ENCODE results near the gene TM9SF1.

TM9SF1 gene

DNA sequence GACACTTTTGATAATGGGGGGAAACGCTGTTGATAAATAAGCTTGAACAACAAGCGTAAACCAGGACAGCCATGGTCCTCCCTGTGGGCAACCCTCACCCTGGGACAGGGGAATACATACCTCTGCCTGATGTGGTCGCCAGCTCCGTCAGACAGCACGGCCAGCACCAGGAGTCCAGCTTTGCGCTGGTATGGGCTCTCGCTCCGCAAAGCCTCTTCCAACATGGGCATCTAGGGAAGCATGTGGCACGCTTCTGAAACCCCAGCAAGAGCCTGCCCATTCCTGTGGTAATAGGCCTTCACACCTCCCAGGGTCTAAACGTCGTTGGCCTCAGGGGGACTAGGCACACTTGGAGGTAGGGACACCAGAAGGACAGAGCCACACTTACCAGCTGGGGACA, 9.5 kb downstream of the TM9SF1 start:
- no peak for DNase-seq (ENCODE audit: low read depth)
- no peak overlapping the region for H3K4me3 ChIP-seq (ENCODE audit: low read depth, low read length)
- TF ChIP-seq, protein P1, sequence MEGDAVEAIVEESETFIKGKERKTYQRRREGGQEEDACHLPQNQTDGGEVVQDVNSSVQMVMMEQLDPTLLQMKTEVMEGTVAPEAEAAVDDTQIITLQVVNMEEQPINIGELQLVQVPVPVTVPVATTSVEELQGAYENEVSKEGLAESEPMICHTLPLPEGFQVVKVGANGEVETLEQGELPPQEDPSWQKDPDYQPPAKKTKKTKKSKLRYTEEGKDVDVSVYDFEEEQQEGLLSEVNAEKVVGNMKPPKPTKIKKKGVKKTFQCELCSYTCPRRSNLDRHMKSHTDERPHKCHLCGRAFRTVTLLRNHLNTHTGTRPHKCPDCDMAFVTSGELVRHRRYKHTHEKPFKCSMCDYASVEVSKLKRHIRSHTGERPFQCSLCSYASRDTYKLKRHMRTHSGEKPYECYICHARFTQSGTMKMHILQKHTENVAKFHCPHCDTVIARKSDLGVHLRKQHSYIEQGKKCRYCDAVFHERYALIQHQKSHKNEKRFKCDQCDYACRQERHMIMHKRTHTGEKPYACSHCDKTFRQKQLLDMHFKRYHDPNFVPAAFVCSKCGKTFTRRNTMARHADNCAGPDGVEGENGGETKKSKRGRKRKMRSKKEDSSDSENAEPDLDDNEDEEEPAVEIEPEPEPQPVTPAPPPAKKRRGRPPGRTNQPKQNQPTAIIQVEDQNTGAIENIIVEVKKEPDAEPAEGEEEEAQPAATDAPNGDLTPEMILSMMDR (IDR thresholded peaks at IDR 0.05; ENCODE audit: insufficient read depth, low read depth, low read length, missing control alignments): no peak

DNA sequence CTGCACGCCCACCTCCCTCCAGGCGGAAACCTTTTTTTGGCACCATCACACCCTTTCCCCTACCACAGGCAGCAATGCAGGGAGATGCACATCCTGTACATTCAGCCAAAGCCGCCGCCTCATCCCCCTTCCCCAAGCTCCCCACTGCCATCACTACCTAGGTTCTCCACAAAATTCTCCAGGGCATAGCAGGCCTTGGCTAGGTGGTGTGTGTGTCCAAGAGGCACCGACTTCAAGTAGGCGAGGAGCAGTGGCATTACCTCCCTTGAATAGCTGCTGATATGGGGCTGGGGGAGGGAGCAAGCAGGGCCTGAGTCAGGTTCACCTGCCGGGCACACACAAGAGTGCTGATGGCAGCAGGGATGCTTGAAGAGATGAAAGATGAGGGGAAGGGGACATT, 10.2 kb downstream of the TM9SF1 start:
- TF ChIP-seq, protein P1 (IDR thresholded peaks at IDR 0.05; ENCODE audit: insufficient read depth, low read depth, low read length, missing control alignments): no peak
- no peak for DNase-seq (ENCODE audit: low read depth)
- no peak overlapping the region for H3K4me3 ChIP-seq (ENCODE audit: low read depth, low read length)

DNA sequence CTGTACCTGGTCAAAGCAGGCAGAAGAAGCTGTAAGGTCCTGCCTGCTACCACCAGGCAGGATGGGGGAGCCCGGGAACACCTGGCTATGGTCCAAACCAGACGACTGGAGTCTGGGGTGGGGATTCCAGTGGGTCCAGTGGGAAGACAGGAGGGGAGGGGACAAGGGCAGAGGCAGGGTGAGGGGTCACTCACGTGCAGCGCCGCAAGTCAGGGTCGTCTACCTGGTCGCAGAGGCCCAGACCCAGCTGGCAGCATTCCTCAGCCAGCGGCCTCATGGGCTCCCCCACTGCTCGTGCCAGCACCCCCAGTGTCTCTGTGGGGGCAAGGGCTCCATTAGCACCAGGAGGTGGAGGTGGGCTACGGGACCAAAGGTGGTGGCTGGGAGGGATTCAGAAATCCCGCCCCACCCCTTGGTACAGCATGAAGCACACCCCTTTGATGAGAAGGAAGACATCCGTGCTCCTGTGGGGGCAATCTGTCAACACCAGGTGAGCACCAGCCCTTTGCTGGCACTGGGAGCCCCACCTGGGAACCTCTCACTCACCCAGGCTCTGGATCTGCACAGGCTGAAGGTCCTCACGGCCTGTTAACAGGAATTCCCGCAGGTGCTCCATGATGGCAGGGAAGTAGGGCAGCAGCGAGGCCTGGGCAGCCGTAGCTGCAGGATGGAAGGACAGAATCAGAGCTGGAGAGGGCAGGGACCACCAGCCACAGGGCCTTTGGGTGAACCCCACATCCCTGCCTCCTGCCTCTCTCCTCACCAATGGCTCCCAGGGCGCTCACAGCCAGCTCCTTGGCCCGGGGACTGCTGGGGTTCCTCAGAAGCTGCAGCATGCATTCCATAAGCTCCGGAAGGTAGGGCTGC, 10.9 kb downstream of the TM9SF1 start:
- TF ChIP-seq, protein P1 (IDR thresholded peaks at IDR 0.05; ENCODE audit: insufficient read depth, low read depth, low read length, missing control alignments): no peak
- DNase-seq (ENCODE audit: low read depth): no peak
- no peak overlapping the region for H3K4me3 ChIP-seq (ENCODE audit: low read depth, low read length)

DNA sequence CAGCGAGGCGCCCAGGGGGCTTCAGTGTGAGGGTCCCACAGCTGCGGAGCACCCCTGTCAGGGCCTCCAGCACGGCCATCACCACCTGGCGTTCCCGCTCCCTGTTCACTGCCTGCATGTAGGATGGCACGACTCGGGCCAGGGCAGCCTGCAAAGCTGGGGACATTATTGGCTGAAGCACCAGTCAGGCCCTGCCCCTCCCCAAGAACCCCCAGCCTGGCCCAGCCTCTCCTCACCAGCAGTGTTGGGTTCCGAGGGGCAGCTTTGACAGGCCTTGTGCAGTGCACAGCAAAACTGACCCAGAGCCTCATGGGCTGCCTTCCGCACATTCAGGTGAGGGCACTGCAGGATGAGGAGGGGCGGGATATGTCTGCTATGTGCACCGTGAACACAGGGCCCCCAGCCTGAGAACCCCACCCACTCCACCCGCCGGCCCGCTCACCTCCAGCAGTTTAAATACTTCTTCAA, 12.2 kb downstream of the TM9SF1 start:
- no peak overlapping the region for H3K4me3 ChIP-seq (ENCODE audit: low read depth, low read length)
- TF ChIP-seq, protein P1 (IDR thresholded peaks at IDR 0.05; ENCODE audit: insufficient read depth, low read depth, low read length, missing control alignments): no peak
- DNase-seq (ENCODE audit: low read depth): no peak

DNA sequence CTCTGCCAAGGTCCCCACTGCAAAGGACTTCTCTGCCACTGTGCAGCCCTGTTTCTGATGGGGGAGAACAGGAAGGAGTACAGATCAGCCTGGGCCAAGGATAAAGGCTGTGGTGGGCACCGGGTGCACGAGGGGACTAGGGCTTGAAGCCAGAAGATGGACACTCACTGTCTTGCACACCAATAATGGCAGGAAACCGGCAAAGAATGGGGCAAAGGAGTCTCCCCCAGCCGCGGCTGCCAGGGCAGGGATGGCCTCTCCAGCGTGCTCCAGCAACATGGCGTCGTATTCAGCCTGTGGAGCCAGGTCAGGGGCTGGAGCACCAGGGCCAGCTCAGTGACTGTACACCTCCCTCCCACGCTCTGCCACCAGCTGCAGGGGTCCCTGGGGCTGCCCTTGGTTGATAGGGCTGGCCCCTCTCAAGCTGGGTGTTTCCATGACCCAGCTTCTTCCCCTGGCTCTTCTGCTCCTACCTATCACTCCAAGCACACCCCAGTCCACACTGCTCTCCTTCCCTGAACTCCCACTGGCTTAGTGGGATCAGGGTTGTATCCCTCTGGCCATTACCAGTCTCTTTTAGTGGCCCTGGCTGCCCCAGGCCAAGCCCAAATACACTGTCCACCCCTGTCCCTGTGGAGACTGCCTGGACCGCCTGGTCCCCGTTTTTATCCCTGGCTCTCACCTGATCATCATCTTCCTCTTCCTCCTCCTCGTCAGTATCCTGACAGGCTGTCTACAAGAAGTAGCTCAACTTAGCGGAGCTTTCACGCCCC, 12.9 kb downstream of the TM9SF1 start:
- TF ChIP-seq, protein P1 (IDR thresholded peaks at IDR 0.05; ENCODE audit: insufficient read depth, low read depth, low read length, missing control alignments): no peak
- no peak overlapping the region for H3K4me3 ChIP-seq (ENCODE audit: low read depth, low read length)
- no peak for DNase-seq (ENCODE audit: low read depth)

DNA sequence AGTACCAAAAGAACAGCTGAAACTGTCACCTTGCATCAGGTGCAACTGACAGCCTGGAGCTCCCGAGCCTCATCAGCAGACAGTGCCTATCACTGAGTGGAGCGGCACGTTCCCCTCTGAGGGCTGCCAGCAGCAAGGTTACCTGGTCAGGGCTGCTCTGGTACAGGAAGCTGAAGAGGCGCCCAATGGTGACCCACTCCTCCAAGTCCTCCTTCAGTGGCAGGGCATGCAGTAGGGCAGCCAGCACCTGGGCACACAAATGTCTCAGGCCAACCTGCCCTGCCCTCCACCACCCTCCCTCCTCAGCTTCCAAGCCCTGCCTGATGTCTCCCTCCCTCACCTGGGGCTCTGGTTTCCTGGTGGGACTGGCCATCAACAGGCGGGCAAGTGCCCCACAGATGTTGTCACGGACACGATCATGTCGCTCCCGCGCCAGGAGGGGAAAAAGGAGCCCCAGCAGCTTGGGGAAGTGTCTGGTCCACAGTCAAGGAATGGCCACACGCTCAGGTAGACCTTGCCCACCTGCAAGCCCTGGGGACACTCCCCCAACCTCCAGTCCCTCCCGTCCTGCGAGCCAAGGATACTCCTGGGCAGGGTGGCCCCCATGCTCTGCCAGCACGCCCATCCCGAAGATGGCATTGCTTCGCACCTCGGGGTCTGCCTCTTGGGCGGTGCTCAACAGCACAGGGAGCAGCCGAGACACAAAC, 13.7 kb downstream of the TM9SF1 start:
- no peak overlapping the region for H3K4me3 ChIP-seq (ENCODE audit: low read depth, low read length)
- TF ChIP-seq, protein P1 (IDR thresholded peaks at IDR 0.05; ENCODE audit: insufficient read depth, low read depth, low read length, missing control alignments): no peak
- no peak for DNase-seq (ENCODE audit: low read depth)

Measured in GM12865 (cell line).